Activated CD4-positive, alpha-beta T cell treated with anti-CD3 and anti-CD28 coated beads, Interleukin-2, amount 50 U/mL, for 48 hours (primary cell): ENCODE results near the gene ITGB1BP1.

Source experiments
- DNase-seq, 2 experiments: peaks; one replicate each; pipeline ENCODE4 v3.0.0-alpha.2; 2020

ITGB1BP1 gene

GRCh38 chr2:9424447-9425164 is 1.3 kb upstream of the ITGB1BP1 start:
- no peak for DNase-seq

DNA sequence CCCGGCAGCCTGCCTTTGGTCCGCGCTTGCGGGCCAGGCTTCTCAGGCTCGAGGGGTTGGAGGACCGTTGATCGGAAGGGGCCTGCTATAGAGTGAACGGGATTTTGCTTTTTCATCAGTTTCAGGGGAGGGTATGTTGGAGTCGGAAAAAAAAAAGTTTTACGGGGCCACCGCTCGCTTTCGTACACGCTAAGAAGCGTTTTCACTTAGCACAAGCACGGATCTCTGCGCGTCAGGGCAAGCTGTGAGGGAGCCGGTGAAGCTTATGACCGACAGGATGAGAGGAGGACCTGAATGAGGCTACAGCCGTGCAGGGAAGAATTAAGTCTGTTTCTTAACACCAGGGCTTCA is 569 bp upstream of the ITGB1BP1 start:
- peak in 1 of 2 experiments; percentile 32 for DNase-seq

GRCh38 chr2:9422321-9423099 is 818 bp downstream of the ITGB1BP1 start:
- DNase-seq: peak; percentile 55 to 65

- DNase-seq: no peak
Measured at GRCh38 chr2:9420495-9420894, 2.8 kb downstream of the ITGB1BP1 start.

DNA sequence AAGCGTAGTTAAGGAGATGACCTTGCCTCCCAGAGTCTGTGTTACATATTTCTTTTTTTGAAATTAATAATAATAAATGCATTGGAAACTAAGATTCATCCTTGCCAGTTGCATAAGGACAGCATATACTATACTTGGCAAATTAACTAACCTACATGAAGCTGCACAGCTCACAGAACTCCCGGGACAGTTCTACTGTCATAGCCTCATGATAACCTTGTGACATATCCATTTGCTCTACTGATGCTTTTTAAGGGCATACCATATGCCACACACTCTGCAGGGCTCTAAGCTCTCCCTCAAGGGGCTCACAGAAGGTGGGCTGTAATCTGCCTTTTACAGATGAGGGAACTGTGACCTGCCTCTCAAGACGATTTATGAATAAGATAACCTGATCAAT is 3.8 kb downstream of the ITGB1BP1 start:
- no peak for DNase-seq

GRCh38 chr2:9418746-9419145 is 4.6 kb downstream of the ITGB1BP1 start:
- DNase-seq: no peak

- no peak for DNase-seq
Measured at GRCh38 chr2:9417725-9418124, 5.6 kb downstream of the ITGB1BP1 start.

GRCh38 chr2:9416962-9417316 is 6.4 kb downstream of the ITGB1BP1 start:
- DNase-seq: no peak

DNA sequence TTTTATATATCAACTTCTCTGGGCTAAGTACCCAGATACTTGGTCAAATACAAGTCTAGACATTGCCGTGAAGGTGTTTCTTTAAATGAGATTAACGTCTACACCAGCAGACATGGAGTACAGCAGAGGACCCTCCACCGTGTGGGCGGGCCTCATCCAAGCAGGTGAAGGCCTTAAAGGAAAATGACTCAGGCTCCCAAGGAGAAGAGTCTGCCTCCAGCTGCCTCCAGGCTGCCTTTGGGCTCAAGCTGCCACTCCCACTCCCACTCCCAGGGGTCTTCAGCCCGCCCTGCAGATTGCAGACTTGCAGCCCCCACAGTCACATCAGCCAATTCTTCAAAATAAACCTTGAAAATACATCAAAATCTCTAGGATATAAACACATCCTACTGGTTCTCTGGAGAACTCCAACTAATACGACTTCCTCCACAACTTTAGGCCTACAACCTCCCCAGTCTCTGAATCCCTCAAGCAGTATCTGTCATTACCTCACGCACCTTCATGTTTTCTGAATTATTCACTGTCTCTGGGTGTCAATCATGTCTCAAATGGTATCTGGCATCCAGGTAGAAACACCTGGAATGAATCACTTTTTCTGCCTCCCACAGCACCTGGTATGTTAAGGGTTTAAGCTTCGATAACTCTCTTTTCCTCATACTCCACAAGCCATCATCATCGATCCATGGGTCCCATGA is 6.9 kb downstream of the ITGB1BP1 start:
- no peak for DNase-seq

DNA sequence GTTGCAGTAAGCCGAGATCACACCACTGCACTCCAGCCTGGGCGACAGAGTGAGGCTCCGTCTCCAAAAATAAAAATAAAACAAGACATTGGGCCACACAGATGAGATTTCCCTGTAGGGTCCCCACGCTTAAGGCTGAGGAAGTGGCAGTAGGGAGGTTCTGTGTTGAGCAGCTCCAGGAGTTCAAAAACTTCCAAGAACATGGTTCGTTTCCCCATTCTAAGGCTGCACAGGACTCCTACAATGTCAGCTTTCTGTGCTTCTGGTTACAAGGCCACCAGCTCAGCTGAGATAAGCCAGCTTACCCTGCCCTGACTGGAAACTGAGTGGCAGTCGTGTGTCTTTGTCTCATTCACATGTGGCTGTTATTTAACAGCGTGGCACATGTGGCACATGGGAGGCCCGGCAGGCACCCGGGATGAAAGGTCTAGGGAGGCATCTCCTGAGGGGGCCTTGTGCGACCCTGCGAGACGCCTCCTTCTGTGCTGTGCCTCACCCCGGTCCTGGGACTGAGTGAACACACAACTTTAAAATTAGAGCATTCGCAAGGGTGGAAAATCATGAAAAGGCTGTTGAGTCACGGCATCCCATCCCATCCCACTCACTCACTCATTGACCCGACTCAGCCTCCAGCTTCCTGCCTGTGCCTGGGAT is 7.7 kb downstream of the ITGB1BP1 start:
- no peak for DNase-seq

- no peak for DNase-seq
Measured at GRCh38 chr2:9412781-9413180, 10.5 kb downstream of the ITGB1BP1 start.

GRCh38 chr2:9410108-9410507 is 13.2 kb downstream of the ITGB1BP1 start:
- DNase-seq: no peak

GRCh38 chr2:9408641-9409151 is 14.6 kb downstream of the ITGB1BP1 start:
- DNase-seq: no peak

- no peak for DNase-seq
Measured at GRCh38 chr2:9407363-9407811, 15.9 kb downstream of the ITGB1BP1 start.

DNA sequence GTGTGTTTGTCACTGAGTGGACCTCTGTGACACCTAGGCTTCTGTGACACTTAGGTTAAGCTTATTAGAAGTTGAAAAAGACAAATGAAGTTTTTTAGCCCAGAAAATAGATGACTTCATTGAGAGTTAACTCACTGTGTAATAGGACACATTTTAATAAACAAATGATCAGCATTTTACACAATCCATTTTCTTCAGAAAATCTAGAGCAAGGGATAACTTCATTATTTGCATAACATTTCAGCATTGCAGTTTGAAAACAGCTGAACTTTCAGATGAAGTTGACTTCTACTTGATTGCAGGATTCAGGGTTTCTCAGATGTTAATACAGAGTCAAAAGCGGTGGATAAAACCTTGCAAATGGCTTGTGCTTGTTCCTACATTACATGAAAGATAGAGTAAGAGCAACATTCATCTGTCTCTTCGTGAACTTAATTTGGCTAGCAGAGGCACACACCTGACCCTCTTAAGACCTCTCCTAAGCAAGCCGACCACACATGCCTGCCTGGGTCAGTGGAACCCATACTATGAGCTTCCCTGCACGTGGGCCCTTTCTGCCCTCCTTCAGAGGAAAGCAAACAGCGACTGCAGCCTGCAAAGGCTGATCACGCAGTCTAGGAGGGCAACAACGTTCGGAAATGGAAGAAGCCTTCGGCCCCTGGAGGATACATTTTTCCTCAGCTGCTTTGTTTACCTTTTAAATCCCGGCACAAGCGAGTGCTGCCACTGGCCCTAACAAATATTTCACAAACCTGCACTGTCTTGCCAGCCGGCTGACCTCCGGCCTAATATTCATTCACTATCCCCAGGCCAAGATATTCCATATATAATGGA is 16.6 kb downstream of the ITGB1BP1 start:
- no peak for DNase-seq

DNA sequence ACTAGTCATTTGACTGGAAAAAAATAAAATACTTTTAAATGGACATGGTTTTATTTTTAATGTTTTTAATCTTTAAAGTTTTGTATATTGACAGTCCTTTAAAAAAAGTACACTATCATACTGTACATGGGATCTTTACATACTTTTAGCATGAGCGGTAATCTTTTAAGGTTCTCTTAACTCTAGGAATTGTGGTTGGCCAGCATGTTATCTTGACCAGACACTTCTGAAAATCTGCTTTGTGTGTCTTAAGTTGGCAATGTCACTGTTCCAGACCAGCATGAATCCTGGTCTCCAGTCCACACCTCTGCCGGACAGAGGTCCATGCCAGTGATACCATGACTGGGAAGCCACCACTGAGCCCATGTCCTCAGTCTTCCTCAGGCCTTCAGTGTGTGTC is 17.7 kb downstream of the ITGB1BP1 start:
- DNase-seq: no peak

GRCh38 chr2:9404451-9404850 is 18.9 kb downstream of the ITGB1BP1 start:
- no peak for DNase-seq

DNA sequence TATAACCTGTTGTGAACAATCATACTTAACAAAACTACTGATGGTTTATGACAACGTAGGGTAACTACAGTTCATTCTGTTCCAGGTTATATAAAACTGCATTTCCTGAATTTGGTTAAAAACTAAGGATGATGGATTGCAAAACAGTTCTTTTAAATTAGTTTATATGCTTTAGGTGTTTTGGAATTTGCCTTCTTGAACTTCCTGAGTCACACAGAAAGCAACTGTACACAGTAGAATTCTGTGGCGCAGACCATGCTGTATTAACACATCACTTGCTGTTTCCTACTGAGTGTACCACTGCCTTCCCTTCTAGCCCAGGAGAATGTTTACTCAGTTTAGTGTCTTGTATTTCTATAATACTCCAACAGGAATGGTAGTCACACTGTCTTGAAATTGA is 19.4 kb downstream of the ITGB1BP1 start:
- DNase-seq: no peak

DNA sequence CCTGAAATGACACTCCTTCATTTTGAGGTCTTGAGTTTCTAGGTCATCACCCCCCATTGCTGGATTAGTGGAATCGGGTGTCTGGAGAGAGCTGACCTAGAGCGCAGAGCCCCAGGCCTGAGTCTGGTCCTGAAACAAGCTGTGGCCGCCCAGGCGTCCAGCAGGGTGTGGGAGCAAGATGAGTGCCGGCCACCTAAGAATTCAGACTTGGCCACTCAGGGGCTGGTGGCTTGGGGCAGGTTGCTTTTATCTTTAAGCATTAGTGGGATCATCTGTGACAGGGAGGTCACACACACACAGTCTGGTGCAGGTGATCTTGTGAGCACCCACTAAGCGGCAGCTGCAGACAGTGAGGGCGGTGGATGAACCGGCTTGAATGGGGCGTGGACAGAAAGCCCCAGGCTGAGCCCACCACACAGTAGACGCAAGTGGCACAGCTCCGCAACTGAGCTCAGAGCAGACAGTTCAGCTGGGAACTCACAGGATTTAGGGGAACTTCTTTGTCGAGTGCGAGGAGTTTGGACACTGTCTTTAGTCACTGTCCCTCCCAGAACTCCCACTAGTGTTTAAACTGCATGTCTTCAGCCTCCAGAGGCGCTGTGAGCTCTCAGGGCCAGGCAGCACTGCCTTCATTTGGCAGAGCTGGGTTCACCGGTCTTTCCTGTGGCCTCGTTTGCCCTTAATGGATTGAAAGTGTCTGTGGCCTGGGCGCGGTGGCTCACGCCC is 21.5 kb downstream of the ITGB1BP1 start:
- DNase-seq: no peak

GRCh38 chr2:9401059-9401547 is 22.2 kb downstream of the ITGB1BP1 start:
- no peak for DNase-seq
